HepG2 (cell line): Measurements from ENCODE around the gene PRSS50.

Experiments
- CREB1 ChIP-seq, 2 experiments: fragments of 450-650 bp in 1 of 2; IDR thresholded peaks; 2 replicates each; pipeline ENCODE4 v1.6.1; 2016 to 2017; ENCODE audit warnings: control low read depth in 1 of 2, mild to moderate bottlenecking in 1 of 2, missing compliant biosample characterization in 1 of 2, missing genetic modification characterization in 1 of 2
- EZH2 ChIP-seq: conservative IDR thresholded peaks from 2 replicates; pipeline ENCODE4 v1.6.1; 2012; ENCODE audit warnings: mild to moderate bottlenecking, low read depth, low read length, moderate library complexity
- JUN ChIP-seq: sonication (generic); formaldehyde crosslinking; IDR thresholded peaks from 2 replicates; pipeline ENCODE4 v1.4.0; 2020; ENCODE audit warnings: mild to moderate bottlenecking, missing genetic modification reagents
- POLR2AphosphoS5 ChIP-seq: IDR thresholded peaks from 2 replicates; pipeline ENCODE4 v1.6.1; 2012; ENCODE audit warnings: low read depth, low read length
- SSRP1 ChIP-seq: IDR thresholded peaks from 2 replicates; pipeline ENCODE4 v1.6.1; 2016; ENCODE audit warnings: control low read depth
- TBP ChIP-seq: sonication (generic); formaldehyde crosslinking; IDR thresholded peaks from 2 replicates; pipeline ENCODE4 v1.5.0; 2020; ENCODE audit warnings: missing genetic modification reagents
- ZNF350 ChIP-seq: sonication (generic); formaldehyde crosslinking; IDR thresholded peaks from 2 replicates; pipeline ENCODE4 v1.4.0; 2020; ENCODE audit warnings: mild to moderate bottlenecking, low read depth, missing genetic modification reagents, borderline replicate concordance
- TF ChIP-seq, protein P1 (sequence below): sonication (generic); formaldehyde crosslinking; IDR thresholded peaks from 2 replicates; pipeline ENCODE4 v1.5.0; 2020; ENCODE audit warnings: mild to moderate bottlenecking, missing genetic modification reagents, moderate library complexity
- TF ChIP-seq, protein P2 (sequence below): IDR thresholded peaks from 2 replicates; pipeline ENCODE4 v1.6.1; 2016; ENCODE audit warnings: low read depth
- TF ChIP-seq, protein P3 (sequence below): sonication (generic); formaldehyde crosslinking; IDR thresholded peaks from 2 replicates; pipeline ENCODE4 v1.8.1; 2023; ENCODE audit warnings: mild to moderate bottlenecking, missing genetic modification reagents, borderline replicate concordance
- TF ChIP-seq, protein P4 (sequence below): sonication (generic); formaldehyde crosslinking; IDR thresholded peaks from 2 replicates; pipeline ENCODE4 v1.4.0; 2020; ENCODE audit warnings: missing genetic modification reagents

DNA sequence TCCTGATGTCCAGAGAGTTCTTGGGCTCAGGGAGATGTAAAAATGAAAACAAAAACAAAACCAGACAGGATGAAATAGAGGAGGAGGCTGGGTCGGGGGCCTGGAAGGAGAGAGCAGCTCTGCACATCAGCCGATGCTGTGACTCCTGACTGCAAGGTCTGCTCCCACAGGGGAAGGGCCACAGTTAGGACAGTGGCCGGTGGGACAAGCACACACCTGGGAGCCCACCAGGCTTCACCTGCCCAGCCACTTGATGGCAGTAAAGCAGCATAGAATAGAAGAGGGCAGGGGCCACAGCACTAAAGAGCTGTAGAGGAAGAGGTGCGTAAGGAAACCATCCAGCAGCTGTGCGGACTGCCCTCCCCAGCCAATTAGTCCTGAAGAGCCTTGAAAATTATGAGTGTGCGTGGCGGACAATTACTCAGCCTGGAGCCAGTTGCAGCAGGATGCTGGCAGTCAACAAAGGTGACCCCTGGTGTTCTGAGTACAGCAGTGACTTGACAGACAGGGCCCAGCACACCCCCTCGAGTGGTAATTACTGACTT, 54.0 kb downstream of the PRSS50 start:
- TF ChIP-seq, protein P1, sequence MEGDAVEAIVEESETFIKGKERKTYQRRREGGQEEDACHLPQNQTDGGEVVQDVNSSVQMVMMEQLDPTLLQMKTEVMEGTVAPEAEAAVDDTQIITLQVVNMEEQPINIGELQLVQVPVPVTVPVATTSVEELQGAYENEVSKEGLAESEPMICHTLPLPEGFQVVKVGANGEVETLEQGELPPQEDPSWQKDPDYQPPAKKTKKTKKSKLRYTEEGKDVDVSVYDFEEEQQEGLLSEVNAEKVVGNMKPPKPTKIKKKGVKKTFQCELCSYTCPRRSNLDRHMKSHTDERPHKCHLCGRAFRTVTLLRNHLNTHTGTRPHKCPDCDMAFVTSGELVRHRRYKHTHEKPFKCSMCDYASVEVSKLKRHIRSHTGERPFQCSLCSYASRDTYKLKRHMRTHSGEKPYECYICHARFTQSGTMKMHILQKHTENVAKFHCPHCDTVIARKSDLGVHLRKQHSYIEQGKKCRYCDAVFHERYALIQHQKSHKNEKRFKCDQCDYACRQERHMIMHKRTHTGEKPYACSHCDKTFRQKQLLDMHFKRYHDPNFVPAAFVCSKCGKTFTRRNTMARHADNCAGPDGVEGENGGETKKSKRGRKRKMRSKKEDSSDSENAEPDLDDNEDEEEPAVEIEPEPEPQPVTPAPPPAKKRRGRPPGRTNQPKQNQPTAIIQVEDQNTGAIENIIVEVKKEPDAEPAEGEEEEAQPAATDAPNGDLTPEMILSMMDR (CRISPR knock-in tag) = peak; percentile 27; the same call in 1 of the 2 replicates
- TF ChIP-seq EZH2 (no peak), JUN (CRISPR knock-in tag) (no peak), CREB1 (IDR thresholded peaks at IDR 0.05) (no peak), CREB1 (CRISPR knock-in tag; IDR thresholded peaks at IDR 0.05) (no peak), TBP (CRISPR knock-in tag) (no peak), POLR2AphosphoS5 (no peak), ZNF350 (CRISPR knock-in tag) (no peak), SSRP1 (CRISPR knock-in tag) (no peak)
- TF ChIP-seq, protein P2, sequence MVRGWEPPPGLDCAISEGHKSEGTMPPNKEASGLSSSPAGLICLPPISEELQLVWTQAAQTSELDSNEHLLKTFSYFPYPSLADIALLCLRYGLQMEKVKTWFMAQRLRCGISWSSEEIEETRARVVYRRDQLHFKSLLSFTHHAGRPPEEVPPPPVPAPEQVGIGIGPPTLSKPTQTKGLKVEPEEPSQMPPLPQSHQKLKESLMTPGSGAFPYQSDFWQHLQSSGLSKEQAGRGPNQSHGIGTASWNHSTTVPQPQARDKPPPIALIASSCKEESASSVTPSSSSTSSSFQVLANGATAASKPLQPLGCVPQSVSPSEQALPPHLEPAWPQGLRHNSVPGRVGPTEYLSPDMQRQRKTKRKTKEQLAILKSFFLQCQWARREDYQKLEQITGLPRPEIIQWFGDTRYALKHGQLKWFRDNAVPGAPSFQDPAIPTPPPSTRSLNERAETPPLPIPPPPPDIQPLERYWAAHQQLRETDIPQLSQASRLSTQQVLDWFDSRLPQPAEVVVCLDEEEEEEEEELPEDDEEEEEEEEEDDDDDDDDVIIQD (CRISPR knock-in tag) = no peak
- TF ChIP-seq, protein P3, sequence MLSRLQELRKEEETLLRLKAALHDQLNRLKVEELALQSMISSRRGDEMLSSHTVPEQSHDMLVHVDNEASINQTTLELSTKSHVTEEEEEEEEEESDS = no peak
- TF ChIP-seq, protein P4, sequence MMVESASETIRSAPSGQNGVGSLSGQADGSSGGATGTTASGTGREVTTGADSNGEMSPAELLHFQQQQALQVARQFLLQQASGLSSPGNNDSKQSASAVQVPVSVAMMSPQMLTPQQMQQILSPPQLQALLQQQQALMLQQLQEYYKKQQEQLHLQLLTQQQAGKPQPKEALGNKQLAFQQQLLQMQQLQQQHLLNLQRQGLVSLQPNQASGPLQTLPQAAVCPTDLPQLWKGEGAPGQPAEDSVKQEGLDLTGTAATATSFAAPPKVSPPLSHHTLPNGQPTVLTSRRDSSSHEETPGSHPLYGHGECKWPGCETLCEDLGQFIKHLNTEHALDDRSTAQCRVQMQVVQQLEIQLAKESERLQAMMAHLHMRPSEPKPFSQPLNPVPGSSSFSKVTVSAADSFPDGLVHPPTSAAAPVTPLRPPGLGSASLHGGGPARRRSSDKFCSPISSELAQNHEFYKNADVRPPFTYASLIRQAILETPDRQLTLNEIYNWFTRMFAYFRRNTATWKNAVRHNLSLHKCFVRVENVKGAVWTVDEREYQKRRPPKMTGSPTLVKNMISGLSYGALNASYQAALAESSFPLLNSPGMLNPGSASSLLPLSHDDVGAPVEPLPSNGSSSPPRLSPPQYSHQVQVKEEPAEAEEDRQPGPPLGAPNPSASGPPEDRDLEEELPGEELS (CRISPR knock-in tag) = no peak
